Pons (tissue), 1 donor: ENCODE data around the gene TMEM39B.
A peak's percentile ranks its signal among the peaks of the same experiment; 100 is the strongest.
"Not testable (repeated sequence)": the region's sequence is repeated elsewhere in the genome, so short reads cannot be mapped to it uniquely, and the experiment has no call there.

ENCODE experiments used
- DNase-seq: peaks from one replicate; pipeline ENCODE4 v3.0.0-alpha.2; 2016; ENCODE audit warnings: low spot score

The TMEM39B gene

GRCh38 chr1:32113436-32113835 is 40.7 kb downstream of the TMEM39B start:
- not testable (repeated sequence) for DNase-seq

GRCh38 chr1:32114420-32114819 is 41.7 kb downstream of the TMEM39B start:
- DNase-seq, result no peak

GRCh38 chr1:32115496-32115895 is 42.8 kb downstream of the TMEM39B start:
- DNase-seq, result no peak

GRCh38 chr1:32116531-32116930 is 43.8 kb downstream of the TMEM39B start:
- no peak for DNase-seq

- no peak for DNase-seq
Measured at GRCh38 chr1:32122151-32122550, 49.4 kb downstream of the TMEM39B start.

- DNase-seq, result not testable (repeated sequence)
Measured at GRCh38 chr1:32123361-32123760, 50.6 kb downstream of the TMEM39B start.

GRCh38 chr1:32125313-32125712 is 52.6 kb downstream of the TMEM39B start:
- DNase-seq, result no peak

- DNase-seq, result no peak
Measured at GRCh38 chr1:32126770-32127169, 54.0 kb downstream of the TMEM39B start.

- DNase-seq, result peak; percentile 9
Measured at GRCh38 chr1:32127409-32128198, 54.9 kb downstream of the TMEM39B start.

GRCh38 chr1:32128479-32128878 is 55.7 kb downstream of the TMEM39B start:
- peak; percentile 86 for DNase-seq

GRCh38 chr1:32128964-32129363 is 56.2 kb downstream of the TMEM39B start:
- no peak for DNase-seq

GRCh38 chr1:32133950-32134280 is 61.2 kb downstream of the TMEM39B start:
- DNase-seq, result not testable (repeated sequence)

- DNase-seq, result no peak
Measured at GRCh38 chr1:32137111-32137510, 64.4 kb downstream of the TMEM39B start.

GRCh38 chr1:32138965-32139364 is 66.2 kb downstream of the TMEM39B start:
- DNase-seq, result no peak

- peak; percentile 39 for DNase-seq
Measured at GRCh38 chr1:32142446-32143301, 69.9 kb downstream of the TMEM39B start.

- DNase-seq, result not testable (repeated sequence)
Measured at GRCh38 chr1:32143302-32143695, 70.6 kb downstream of the TMEM39B start.

- DNase-seq, result no peak
Measured at GRCh38 chr1:32144033-32144432, 71.3 kb downstream of the TMEM39B start.

- not testable (repeated sequence) for DNase-seq
Measured at GRCh38 chr1:32147799-32148198, 75.1 kb downstream of the TMEM39B start.

GRCh38 chr1:32150847-32151246 is 78.1 kb downstream of the TMEM39B start:
- DNase-seq, result no peak

- peak; percentile 9 for DNase-seq
Measured at GRCh38 chr1:32151319-32151787, 78.6 kb downstream of the TMEM39B start.
